Right cardiac atrium (tissue), 5 donors: Measurements from ENCODE around the gene LAMP1. TPM values are rescaled to one million over a fixed set of nuclear protein-coding genes. Genes with fewer than 3 reads are reported as not detected.

Experiments
- ATAC-seq, 2 donors: fragments of 200-7000 bp; cut with Tn5 transposase; one replicate each; pipeline versions ENCODE4 v1.8.0 to v1.9.1; 2020; ENCODE audit warnings: moderate library complexity in 2 of 2, mild to moderate bottlenecking in 1 of 2
- DNase-seq, 3 donors: peaks; one replicate each; pipeline ENCODE4 v3.0.0-alpha.2; 2020
- H3K27ac ChIP-seq: one replicate; pipeline ENCODE4 v1.5.1; 2013; ENCODE audit warnings: mild to moderate bottlenecking, low read length, control low read depth, moderate library complexity
- H3K27me3 ChIP-seq: one replicate; pipeline ENCODE4 v1.6.1; 2013; ENCODE audit not compliant: control insufficient read depth, insufficient read depth
- H3K4me1 ChIP-seq: one replicate; pipeline ENCODE4 v1.6.1; 2013; ENCODE audit warnings: low read length; ENCODE audit not compliant: control insufficient read depth, insufficient read depth
- H3K4me3 ChIP-seq: one replicate; pipeline ENCODE4 v1.5.1; 2013; ENCODE audit warnings: low read length, control low read depth
- H3K9me3 ChIP-seq: one replicate; pipeline ENCODE4 v1.6.1; 2013; ENCODE audit warnings: low read length; ENCODE audit not compliant: control insufficient read depth
- WGBS: extraction: QIAGEN DNeasy Blood & Tissue Kit; methylation state at CpG from one replicate; pipeline ENCODE4 v1.1.7; 2013; 5-methylcytosine and 5-hydroxymethylcytosine counted together
- intact Hi-C, 4 donors: fragments of 100-400 bp; cut with DNase I; formaldehyde crosslinking; loops; one replicate each; pipeline versions ENCODE4 v1.11.0 to v1.14.0; 2022 to 2023
- polyA plus RNA-seq: library from polyadenylated mRNA; stranded (reverse); fragments of 200-250 nt; gene quantifications from one replicate; pipeline ENCODE4 v1.2.3, GENCODE V29; 2013
- total RNA-seq, 4 donors: library from RNA; stranded (reverse); fragmentation: NEBNext Ultra II Directional; extraction: Animal tissue kit (Norgen Biotek cat#: 25700); gene quantifications; one replicate each; pipeline ENCODE4 v1.2.1, GENCODE V29; 2021
- donor health status: healthy with polysubstance abuse.
- donor health status: DM: no; HTN: yes; CAD: no.
- donor health status: DM: no; HTN: no; CAD: no.
- donor health status: DM: no; HTN: yes; CAD: no; lungs with severe emphysema.
- donor health status: DM: yes; HTN: yes; CAD: no.

LAMP1 gene
- total and polyA plus RNA-seq, 5 donors, result 70.1 to 115 (median 110) TPM

GRCh38 chr13:113327766-113328471, 30.9 kb downstream of the LAMP1 start:
- H3K4me3 ChIP-seq, result no peak overlapping the region
- intact Hi-C loops, result no loop called here
- 60% methylated on average over 20 of the region's 20 CpGs for WGBS

GRCh38 chr13:113328851-113329250, 31.8 kb downstream of the LAMP1 start:
- H3K4me1 ChIP-seq, result no peaks in the 10 kb centered on the region
- H3K27ac ChIP-seq, result no peak overlapping the region
- H3K9me3 ChIP-seq, result no peaks in the 10 kb centered on the region
- intact Hi-C loops, result no loop called here
- H3K4me3 ChIP-seq, result no peak overlapping the region
- DNase-seq (peak in 1 of 3 donors; percentile 2), ATAC-seq (no peak)
- WGBS, result 84% methylated on average over 12 of the region's 12 CpGs
- H3K27me3 ChIP-seq, result no peaks in the 10 kb centered on the region

More at GRCh38 chr13:113327766-113328471, 30.9 kb downstream of the LAMP1 start:
- ATAC-seq (peak; percentile 27 to 46), DNase-seq (peak in 1 of 3 donors; percentile 40)
- Histone ChIP-seq H3K4me1 (no peaks in the 10 kb centered on the region), H3K27me3 (no peaks in the 10 kb centered on the region), H3K27ac (peak overlapping the region; percentile 63), H3K9me3 (no peaks in the 10 kb centered on the region)

- intact Hi-C loops, result no loop called here
- no peaks in the 10 kb centered on the region for H3K9me3 ChIP-seq
- peak in 1 of 3 donors; percentile 35 for DNase-seq
These were observed 32.7 kb downstream of the LAMP1 start for GRCh38 chr13:113329656-113330312.

GRCh38 chr13:113332615-113333014, 35.6 kb downstream of the LAMP1 start:
- WGBS, result 91% methylated on average over 12 of the region's 12 CpGs
- Histone ChIP-seq H3K9me3 (no peaks in the 10 kb centered on the region), H3K4me1 (no peaks in the 10 kb centered on the region), H3K27me3 (no peaks in the 10 kb centered on the region), H3K27ac (no peak overlapping the region), H3K4me3 (no peak overlapping the region)
- no peak for ATAC-seq
- no peak for DNase-seq
- intact Hi-C loops, result no loop called here

More at GRCh38 chr13:113329656-113330312, 32.7 kb downstream of the LAMP1 start:
- Histone ChIP-seq H3K4me3 (no peak overlapping the region), H3K27me3 (no peaks in the 10 kb centered on the region), H3K27ac (no peak overlapping the region), H3K4me1 (no peaks in the 10 kb centered on the region)
- WGBS, result 86% methylated on average over 22 of the region's 22 CpGs
- no peak for ATAC-seq

- intact Hi-C loops, result no loop called here
- H3K27me3 ChIP-seq, result no peaks in the 10 kb centered on the region
- DNase-seq (no peak), ATAC-seq (no peak)
- no peaks in the 10 kb centered on the region for H3K4me1 ChIP-seq
- no peaks in the 10 kb centered on the region for H3K9me3 ChIP-seq
- H3K4me3 ChIP-seq, result no peak overlapping the region
- WGBS, result 93% methylated on average over 14 of the region's 14 CpGs
- H3K27ac ChIP-seq, result no peak overlapping the region
These were observed 36.0 kb downstream of the LAMP1 start for GRCh38 chr13:113333076-113333475.

GRCh38 chr13:113337556-113337955, 40.5 kb downstream of the LAMP1 start:
- Histone ChIP-seq H3K4me3 (no peak overlapping the region), H3K27me3 (no peaks in the 10 kb centered on the region), H3K27ac (no peak overlapping the region), H3K9me3 (no peaks in the 10 kb centered on the region), H3K4me1 (no peaks in the 10 kb centered on the region)
- ATAC-seq, result no peak
- intact Hi-C loops, result no loop called here
- no peak for DNase-seq
- 77% methylated on average over 17 of the region's 17 CpGs for WGBS

GRCh38 chr13:113337976-113338375, 40.9 kb downstream of the LAMP1 start:
- intact Hi-C loops, result no loop called here
- H3K4me1 ChIP-seq, result no peaks in the 10 kb centered on the region
- ATAC-seq (no peak), DNase-seq (no peak)
- 95% methylated on average over 20 of the region's 20 CpGs for WGBS
- H3K4me3 ChIP-seq, result no peak overlapping the region
- no peaks in the 10 kb centered on the region for H3K9me3 ChIP-seq
- H3K27ac ChIP-seq, result no peak overlapping the region
- H3K27me3 ChIP-seq, result no peaks in the 10 kb centered on the region

- no peak overlapping the region for H3K27ac ChIP-seq
- intact Hi-C loops, result no loop called here
- DNase-seq (no peak), ATAC-seq (no peak)
- no peaks in the 10 kb centered on the region for H3K9me3 ChIP-seq
- no peak overlapping the region for H3K4me3 ChIP-seq
- H3K27me3 ChIP-seq, result no peaks in the 10 kb centered on the region
- no peaks in the 10 kb centered on the region for H3K4me1 ChIP-seq
- 92% methylated on average over 15 of the region's 15 CpGs for WGBS
These were observed 41.4 kb downstream of the LAMP1 start for GRCh38 chr13:113338451-113338850.

GRCh38 chr13:113342820-113343691, 46.0 kb downstream of the LAMP1 start:
- WGBS, result 88% methylated on average over 34 of the region's 34 CpGs
- Histone ChIP-seq H3K27ac (no peak overlapping the region), H3K4me3 (no peak overlapping the region), H3K27me3 (no peaks in the 10 kb centered on the region), H3K4me1 (no peaks in the 10 kb centered on the region), H3K9me3 (no peaks in the 10 kb centered on the region)
- intact Hi-C loops, result no loop called here
- ATAC-seq (no peak), DNase-seq (no peak)

GRCh38 chr13:113343692-113343968, 46.6 kb downstream of the LAMP1 start:
- WGBS, result 87% methylated on average over 7 of the region's 7 CpGs

GRCh38 chr13:113345486-113345885, 48.4 kb downstream of the LAMP1 start:
- no peak overlapping the region for H3K27ac ChIP-seq
- DNase-seq (no peak), ATAC-seq (no peak)
- H3K9me3 ChIP-seq, result no peaks in the 10 kb centered on the region
- intact Hi-C loops, result no loop called here
- 96% methylated on average over 17 of the region's 17 CpGs for WGBS
- H3K4me1 ChIP-seq, result no peaks in the 10 kb centered on the region
- no peaks in the 10 kb centered on the region for H3K27me3 ChIP-seq
- no peak overlapping the region for H3K4me3 ChIP-seq

More at GRCh38 chr13:113343692-113343968, 46.6 kb downstream of the LAMP1 start:
- no peak for ATAC-seq
- no peak overlapping the region for H3K4me3 ChIP-seq
- no peaks in the 10 kb centered on the region for H3K4me1 ChIP-seq
- H3K27me3 ChIP-seq, result no peaks in the 10 kb centered on the region
- H3K27ac ChIP-seq, result no peak overlapping the region
- no peaks in the 10 kb centered on the region for H3K9me3 ChIP-seq
- DNase-seq, result no peak
- intact Hi-C loops, result no loop called here
